Lower lobe of right lung (tissue), 2 donors: Measurements from ENCODE around the gene POMT2. TPM values are rescaled to one million over a fixed set of nuclear protein-coding genes. Genes with fewer than 3 reads are reported as not detected.

Experiments
- ATAC-seq, 2 donors: fragments of 200-7000 bp; cut with Tn5 transposase; one replicate each; pipeline ENCODE4 v1.9.1; 2020 to 2022; ENCODE audit warnings: mild to moderate bottlenecking in 2 of 2, moderate library complexity in 2 of 2
- DNase-seq: peaks from one replicate; pipeline ENCODE4 v3.0.0-alpha.2; 2020
- H3K27ac ChIP-seq: fragments of 200-600 bp; one replicate; pipeline ENCODE4 v1.8.0; 2022
- H3K27me3 ChIP-seq: fragments of 200-600 bp; one replicate; pipeline ENCODE4 v1.8.0; 2022; ENCODE audit warnings: low read depth
- H3K36me3 ChIP-seq: fragments of 200-600 bp; one replicate; pipeline ENCODE4 v1.8.0; 2022; ENCODE audit warnings: mild to moderate bottlenecking
- H3K4me1 ChIP-seq: fragments of 200-600 bp; one replicate; pipeline ENCODE4 v1.8.0; 2022
- H3K4me3 ChIP-seq: fragments of 200-600 bp; one replicate; pipeline ENCODE4 v1.8.0; 2022; ENCODE audit warnings: mild to moderate bottlenecking
- H3K9me3 ChIP-seq: fragments of 200-600 bp; one replicate; pipeline ENCODE4 v1.8.0; 2022
- CTCF ChIP-seq: fragments of 200-600 bp; IDR thresholded peaks from one replicate; pipeline ENCODE4 v1.8.0; 2022; ENCODE audit warnings: antibody characterized with exemption, mild to moderate bottlenecking
- intact Hi-C: fragments of 100-400 bp; cut with DNase I; formaldehyde crosslinking; loops from one replicate; pipeline ENCODE4 v1.11.0; 2022
- total RNA-seq: library from RNA; stranded (reverse); fragmentation: NEBNext Ultra II Directional; extraction: Animal tissue kit (Norgen Biotek cat#: 25700); gene quantifications from one replicate; pipeline ENCODE4 v1.2.1, GENCODE V29; 2021
- donor health status: DM: no; HTN: yes; CAD: no; lungs with severe emphysema.

The POMT2 gene
- total RNA-seq, 1 donor from 2014 or later, result 23.5 TPM

GRCh38 chr14:77301103-77301502, 19.6 kb downstream of the POMT2 start:
- ATAC-seq (peak; percentile 29 to 38), DNase-seq (peak; percentile 61)
- Histone ChIP-seq H3K27ac (no peak overlapping the region), H3K4me1 (peaks cover 12% of the 10 kb centered on the region), H3K4me3 (no peak overlapping the region), H3K27me3 (no peaks in the 10 kb centered on the region), H3K36me3 (peaks cover 45% of the 10 kb centered on the region), H3K9me3 (no peaks in the 10 kb centered on the region)
- peak; percentile 57 for TF ChIP-seq CTCF
- intact Hi-C loops, result no loop called here

- intact Hi-C loops, result no loop called here
Observed at GRCh38 chr14:77299771-77300170, 20.9 kb downstream of the POMT2 start.

GRCh38 chr14:77296906-77297305, 23.8 kb downstream of the POMT2 start:
- peaks cover 46% of the 10 kb centered on the region for H3K36me3 ChIP-seq
- intact Hi-C loops, result no loop called here

More at GRCh38 chr14:77299771-77300170, 20.9 kb downstream of the POMT2 start:
- ATAC-seq, result no peak
- H3K9me3 ChIP-seq, result no peaks in the 10 kb centered on the region
- no peak overlapping the region for H3K27ac ChIP-seq
- DNase-seq, result no peak
- no peaks in the 10 kb centered on the region for H3K27me3 ChIP-seq
- H3K4me1 ChIP-seq, result peaks cover 12% of the 10 kb centered on the region
- TF ChIP-seq CTCF, result no peak
- no peak overlapping the region for H3K4me3 ChIP-seq
- peaks cover 51% of the 10 kb centered on the region for H3K36me3 ChIP-seq

GRCh38 chr14:77296155-77296554, 24.5 kb downstream of the POMT2 start:
- TF ChIP-seq CTCF, result no peak
- ATAC-seq, result no peak
- Histone ChIP-seq H3K27me3 (no peaks in the 10 kb centered on the region), H3K36me3 (peaks cover 43% of the 10 kb centered on the region), H3K27ac (no peak overlapping the region), H3K4me1 (no peaks in the 10 kb centered on the region), H3K9me3 (no peaks in the 10 kb centered on the region), H3K4me3 (no peak overlapping the region)
- DNase-seq, result no peak
- intact Hi-C loops, result no loop called here

More at GRCh38 chr14:77296906-77297305, 23.8 kb downstream of the POMT2 start:
- H3K27me3 ChIP-seq, result no peaks in the 10 kb centered on the region
- no peak for DNase-seq
- TF ChIP-seq CTCF, result no peak
- no peak overlapping the region for H3K4me3 ChIP-seq
- ATAC-seq, result no peak
- H3K27ac ChIP-seq, result no peak overlapping the region
- H3K9me3 ChIP-seq, result no peaks in the 10 kb centered on the region
- H3K4me1 ChIP-seq, result no peaks in the 10 kb centered on the region

- Histone ChIP-seq H3K27ac (no peak overlapping the region), H3K36me3 (peaks cover 47% of the 10 kb centered on the region), H3K27me3 (no peaks in the 10 kb centered on the region), H3K4me1 (no peaks in the 10 kb centered on the region), H3K9me3 (no peaks in the 10 kb centered on the region), H3K4me3 (no peak overlapping the region)
- DNase-seq (no peak), ATAC-seq (no peak)
- intact Hi-C loops, result no loop called here
- no peak for TF ChIP-seq CTCF
Observed at GRCh38 chr14:77290705-77291104, 30.0 kb downstream of the POMT2 start.

- Histone ChIP-seq H3K27me3 (no peaks in the 10 kb centered on the region), H3K27ac (no peak overlapping the region), H3K36me3 (peaks cover 73% of the 10 kb centered on the region), H3K4me1 (no peaks in the 10 kb centered on the region), H3K9me3 (no peaks in the 10 kb centered on the region), H3K4me3 (no peak overlapping the region)
- intact Hi-C loops, result no loop called here
- no peak for TF ChIP-seq CTCF
- no peak for DNase-seq
- no peak for ATAC-seq
Observed at GRCh38 chr14:77286576-77286975, 34.1 kb downstream of the POMT2 start.
